Fibroblast of skin of right biceps (primary cell): ENCODE measurements around the gene DMRTC1.
"Not testable (repeated sequence)": the region's sequence is repeated elsewhere in the genome, so short reads cannot be mapped to it uniquely, and the experiment has no call there.

Experiments used
- DNase-seq: peaks from one replicate; pipeline ENCODE4 v3.0.0-alpha.2; 2013

Gene DMRTC1

GRCh38 chrX:72943819-72944169 lies at the start of gene DMRTC1:
DMRTC1 (minus strand) TSS chrX:72943837; CDS start chrX:72875694, 68,143 bp downstream.
- not testable (repeated sequence) for DNase-seq

GRCh38 chrX:72980894-72981469 lies 37.3 kb upstream of the DMRTC1 start:
- not testable (repeated sequence) for DNase-seq

- DNase-seq = not testable (repeated sequence)
These were observed 31.2 kb upstream of the DMRTC1 start for GRCh38 chrX:72974885-72975284.

- DNase-seq = not testable (repeated sequence)
These were observed 28.2 kb upstream of the DMRTC1 start for GRCh38 chrX:72971859-72972258.

- not testable (repeated sequence) for DNase-seq
These were observed 16.3 kb upstream of the DMRTC1 start for GRCh38 chrX:72959971-72960370.

GRCh38 chrX:72943035-72943818 lies 410 bp downstream of the DMRTC1 start:
- not testable (repeated sequence) for DNase-seq

GRCh38 chrX:72942272-72942671 lies 1.4 kb downstream of the DMRTC1 start:
- DNase-seq = not testable (repeated sequence)

GRCh38 chrX:72937906-72938305 lies 5.7 kb downstream of the DMRTC1 start, which contains the start of gene FAM236A:
FAM236A (plus strand) TSS chrX:72938206; CDS start chrX:72938263, 57 bp downstream.
- DNase-seq = not testable (repeated sequence)

GRCh38 chrX:72936882-72937455 lies 6.7 kb downstream of the DMRTC1 start:
- not testable (repeated sequence) for DNase-seq

GRCh38 chrX:72936455-72936854 lies 7.2 kb downstream of the DMRTC1 start:
- not testable (repeated sequence) for DNase-seq

GRCh38 chrX:72932283-72932682 lies 11.4 kb downstream of the DMRTC1 start:
- DNase-seq = not testable (repeated sequence)

GRCh38 chrX:72916096-72916495 lies 27.5 kb downstream of the DMRTC1 start:
- DNase-seq = not testable (repeated sequence)

- DNase-seq = not testable (repeated sequence)
These were observed 31.3 kb downstream of the DMRTC1 start, which contains the start of gene FAM236C for GRCh38 chrX:72912315-72912714. FAM236C (plus strand) TSS chrX:72912615; CDS start chrX:72912715, 100 bp downstream.

- DNase-seq = not testable (repeated sequence)
These were observed 53.9 kb downstream of the DMRTC1 start for GRCh38 chrX:72889740-72890139.

- DNase-seq = not testable (repeated sequence)
These were observed 60.7 kb downstream of the DMRTC1 start for GRCh38 chrX:72882898-72883297.

- not testable (repeated sequence) for DNase-seq
These were observed 106.1 kb downstream of the DMRTC1 start for GRCh38 chrX:72837532-72837931.

GRCh38 chrX:72830701-72831100 lies 112.9 kb downstream of the DMRTC1 start:
- DNase-seq = not testable (repeated sequence)
